Left ventricle myocardium superior (tissue), 1 donor: ENCODE results near the gene TLE3. TPM values are rescaled to one million over a fixed set of nuclear protein-coding genes. Genes with fewer than 3 reads are reported as not detected.
A peak's percentile ranks its signal among the peaks of the same experiment; 100 is the strongest.

Experiments
- ATAC-seq: fragments of 200-7000 bp; cut with Tn5 transposase; one replicate; pipeline ENCODE4 v1.9.1; 2020; ENCODE audit warnings: mild to moderate bottlenecking, moderate library complexity
- DNase-seq: peaks from one replicate; pipeline ENCODE4 v3.0.0-alpha.2; 2020
- intact Hi-C: fragments of 100-400 bp; cut with micrococcal nuclease; formaldehyde crosslinking; loops from one replicate; pipeline ENCODE4 v1.11.0; 2022
- total RNA-seq: library from RNA; stranded (reverse); fragmentation: NEBNext Ultra II Directional; extraction: Animal tissue kit (Norgen Biotek cat#: 25700); gene quantifications from one replicate; pipeline ENCODE4 v1.2.1, GENCODE V29; 2021
- donor health status: DM: no; HTN: yes; CAD: no; lungs with severe emphysema.

The TLE3 gene
- total RNA-seq, 1 donor from 2014 or later, result 12.8 TPM

GRCh38 chr15:70090436-70091296 lies 7.1 kb downstream of the TLE3 start:
- DNase-seq, result no peak
- ATAC-seq, result no peak
- intact Hi-C loops, result loop anchor here (10.0 kb wide), 1 partner anchor 174 kb away; no protein-coding TSS in a partner anchor

GRCh38 chr15:70089692-70089971 lies 8.1 kb downstream of the TLE3 start:
- intact Hi-C loops, result no loop called here
- DNase-seq, result no peak
- no peak for ATAC-seq

GRCh38 chr15:70088887-70089691 lies 8.6 kb downstream of the TLE3 start:
- DNase-seq, result peak; percentile 58
- ATAC-seq, result peak; percentile 74
- intact Hi-C loops, result no loop called here

GRCh38 chr15:70088455-70088854 lies 9.3 kb downstream of the TLE3 start:
- intact Hi-C loops, result no loop called here
- DNase-seq, result no peak
- peak; percentile 84 for ATAC-seq

GRCh38 chr15:70087708-70088352 lies 9.9 kb downstream of the TLE3 start:
- ATAC-seq (no peak), DNase-seq (no peak)
- intact Hi-C loops, result no loop called here

- ATAC-seq, result no peak
- no peak for DNase-seq
- intact Hi-C loops, result no loop called here
Measured at GRCh38 chr15:70086636-70087035, 11.1 kb downstream of the TLE3 start.

GRCh38 chr15:70084461-70084860 lies 13.3 kb downstream of the TLE3 start:
- ATAC-seq (no peak), DNase-seq (no peak)
- intact Hi-C loops, result no loop called here

- DNase-seq, result no peak
- intact Hi-C loops, result no loop called here
- no peak for ATAC-seq
Measured at GRCh38 chr15:70083946-70084345, 13.8 kb downstream of the TLE3 start.

- ATAC-seq (no peak), DNase-seq (no peak)
- intact Hi-C loops, result no loop called here
Measured at GRCh38 chr15:70083418-70083817, 14.3 kb downstream of the TLE3 start.

GRCh38 chr15:70082281-70082900 lies 15.3 kb downstream of the TLE3 start:
- intact Hi-C loops, result no loop called here
- DNase-seq, result no peak
- ATAC-seq, result no peak

GRCh38 chr15:70081612-70082011 lies 16.1 kb downstream of the TLE3 start:
- intact Hi-C loops, result no loop called here
- ATAC-seq (no peak), DNase-seq (no peak)

- no peak for ATAC-seq
- intact Hi-C loops, result no loop called here
- no peak for DNase-seq
Measured at GRCh38 chr15:70080347-70080746, 17.4 kb downstream of the TLE3 start.

- ATAC-seq (no peak), DNase-seq (no peak)
- intact Hi-C loops, result no loop called here
Measured at GRCh38 chr15:70079888-70080287, 17.8 kb downstream of the TLE3 start.

- intact Hi-C loops, result no loop called here
- ATAC-seq (no peak), DNase-seq (no peak)
Measured at GRCh38 chr15:70078578-70079417, 18.9 kb downstream of the TLE3 start.

GRCh38 chr15:70077188-70078147 lies 20.2 kb downstream of the TLE3 start:
- peak; percentile 65 for DNase-seq
- intact Hi-C loops, result no loop called here
- peak; percentile 88 for ATAC-seq

GRCh38 chr15:70074380-70074779 lies 23.3 kb downstream of the TLE3 start:
- no peak for DNase-seq
- no peak for ATAC-seq
- intact Hi-C loops, result no loop called here

- intact Hi-C loops, result no loop called here
- DNase-seq (no peak), ATAC-seq (no peak)
Measured at GRCh38 chr15:70072479-70072878, 25.2 kb downstream of the TLE3 start.

- DNase-seq (no peak), ATAC-seq (no peak)
- intact Hi-C loops, result no loop called here
Measured at GRCh38 chr15:70071799-70072198, 25.9 kb downstream of the TLE3 start.
